ENCODE data around the gene ATP8A1. TPM values are rescaled to one million over a fixed set of nuclear protein-coding genes. Genes with fewer than 3 reads are reported as not detected.
"Not testable (repeated sequence)": the region's sequence is repeated elsewhere in the genome, so short reads cannot be mapped to it uniquely, and the experiment has no call there.

The ATP8A1 gene
- total RNA-seq, result 26.9 TPM

DNA sequence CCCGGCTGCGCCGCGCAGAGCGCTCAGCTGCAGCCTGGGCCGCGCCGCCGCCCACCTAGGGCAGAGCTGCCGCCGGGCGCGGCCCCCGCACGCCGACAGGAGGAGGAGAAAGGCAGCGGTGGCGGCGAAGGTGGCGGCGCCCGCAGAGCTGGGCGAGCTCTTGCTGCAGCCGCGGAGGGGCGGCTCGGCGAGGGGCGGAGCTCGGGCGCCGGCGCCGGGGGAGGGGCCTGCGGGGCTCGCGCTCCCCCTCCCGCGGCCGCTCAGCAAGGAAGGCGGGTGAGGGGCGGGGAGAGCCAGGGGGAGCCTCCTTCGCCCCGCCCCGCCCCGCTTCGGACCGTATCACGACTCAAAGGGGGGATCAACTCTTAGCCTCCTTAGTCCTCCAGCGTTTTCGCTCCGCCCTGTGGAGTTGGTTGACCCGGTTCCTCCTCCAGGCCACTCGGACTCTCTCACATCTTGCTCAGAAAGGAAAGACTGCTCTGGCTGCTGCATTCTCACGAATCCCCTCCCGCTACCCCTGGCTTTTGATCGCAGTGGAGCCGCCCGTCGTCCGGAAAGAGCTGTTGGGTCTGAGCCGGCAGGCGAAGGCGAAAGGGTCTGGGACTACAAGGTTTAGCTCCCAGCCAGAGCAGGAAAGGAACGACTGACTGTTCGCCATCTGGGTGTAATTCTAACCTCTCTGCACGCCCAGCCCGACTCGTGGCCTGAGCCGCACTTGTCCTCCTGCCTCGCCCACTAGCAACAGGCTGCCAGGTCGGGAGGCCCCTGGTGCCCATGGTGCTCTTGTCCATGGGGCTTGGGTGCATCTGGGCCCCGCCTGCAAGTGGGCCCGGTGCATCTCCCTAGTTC is at the start of gene ATP8A1:
Gene ATP8A1 (minus strand): TSS at position 162 of the 849 bp plus-strand sequence. CDS start 232 bp downstream, outside the sequence.
- peak; percentile 86 to 95 (median 95) for DNase-seq (ENCODE audit: low read depth in 2 of 3, low spot score in 2 of 3)

- DNase-seq (ENCODE audit: low read depth in 2 of 3, low spot score in 2 of 3), result no peak
These were observed 49.2 kb upstream of the ATP8A1 start for GRCh38 chr4:42706086-42706485.

GRCh38 chr4:42703813-42704212 is 46.9 kb upstream of the ATP8A1 start:
- no peak for DNase-seq (ENCODE audit: low read depth in 2 of 3, low spot score in 2 of 3)

GRCh38 chr4:42702895-42703294 is 46.0 kb upstream of the ATP8A1 start:
- no peak for DNase-seq (ENCODE audit: low read depth in 2 of 3, low spot score in 2 of 3)

DNA sequence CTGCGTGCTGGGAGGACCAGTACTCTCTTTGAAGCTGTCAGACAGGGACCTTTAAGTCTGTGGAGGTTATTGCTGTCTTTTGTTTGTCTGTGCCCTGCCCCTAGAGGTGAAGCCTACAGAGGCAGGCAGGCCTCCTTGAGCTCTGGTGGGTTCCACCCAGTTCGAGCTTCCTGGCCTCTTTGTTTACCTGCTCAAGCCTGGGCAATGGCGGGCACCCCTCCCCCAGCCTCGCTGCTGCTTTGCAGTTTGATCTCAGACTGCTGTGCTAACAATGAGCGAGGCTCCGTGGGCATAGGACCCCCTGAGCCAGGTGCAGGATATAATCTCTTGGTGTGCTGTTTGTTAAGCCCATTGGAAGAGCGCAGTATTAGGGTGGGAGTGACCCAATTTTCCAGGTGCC is 44.9 kb upstream of the ATP8A1 start:
- DNase-seq (ENCODE audit: low read depth in 2 of 3, low spot score in 2 of 3), result not testable (repeated sequence)

GRCh38 chr4:42690537-42690936 is 33.6 kb upstream of the ATP8A1 start:
- no peak for DNase-seq (ENCODE audit: low read depth in 2 of 3, low spot score in 2 of 3)

GRCh38 chr4:42683393-42683792 is 26.5 kb upstream of the ATP8A1 start:
- peak in 1 of 3 donors; percentile 52 for DNase-seq (ENCODE audit: low read depth in 2 of 3, low spot score in 2 of 3)

DNA sequence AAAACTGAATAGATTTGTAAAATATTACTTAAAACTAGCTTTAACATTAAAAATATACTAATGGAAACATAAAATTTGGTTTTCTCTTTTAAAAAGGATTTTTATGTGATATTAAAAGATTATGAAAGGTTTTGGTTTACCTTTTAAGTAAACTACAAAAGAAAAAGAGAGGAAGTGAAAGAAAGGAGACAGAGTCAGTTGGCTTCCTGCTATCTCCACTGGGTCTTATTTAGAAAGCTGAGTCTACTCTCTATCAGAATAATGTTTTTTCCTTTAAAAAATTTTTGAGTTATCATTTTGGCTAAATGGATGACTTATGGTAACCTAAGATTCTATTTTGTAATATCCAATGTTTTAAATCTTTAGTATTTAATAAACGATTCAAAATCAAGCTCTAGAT is 21.6 kb upstream of the ATP8A1 start:
- DNase-seq (ENCODE audit: low read depth in 2 of 3, low spot score in 2 of 3), result no peak

DNA sequence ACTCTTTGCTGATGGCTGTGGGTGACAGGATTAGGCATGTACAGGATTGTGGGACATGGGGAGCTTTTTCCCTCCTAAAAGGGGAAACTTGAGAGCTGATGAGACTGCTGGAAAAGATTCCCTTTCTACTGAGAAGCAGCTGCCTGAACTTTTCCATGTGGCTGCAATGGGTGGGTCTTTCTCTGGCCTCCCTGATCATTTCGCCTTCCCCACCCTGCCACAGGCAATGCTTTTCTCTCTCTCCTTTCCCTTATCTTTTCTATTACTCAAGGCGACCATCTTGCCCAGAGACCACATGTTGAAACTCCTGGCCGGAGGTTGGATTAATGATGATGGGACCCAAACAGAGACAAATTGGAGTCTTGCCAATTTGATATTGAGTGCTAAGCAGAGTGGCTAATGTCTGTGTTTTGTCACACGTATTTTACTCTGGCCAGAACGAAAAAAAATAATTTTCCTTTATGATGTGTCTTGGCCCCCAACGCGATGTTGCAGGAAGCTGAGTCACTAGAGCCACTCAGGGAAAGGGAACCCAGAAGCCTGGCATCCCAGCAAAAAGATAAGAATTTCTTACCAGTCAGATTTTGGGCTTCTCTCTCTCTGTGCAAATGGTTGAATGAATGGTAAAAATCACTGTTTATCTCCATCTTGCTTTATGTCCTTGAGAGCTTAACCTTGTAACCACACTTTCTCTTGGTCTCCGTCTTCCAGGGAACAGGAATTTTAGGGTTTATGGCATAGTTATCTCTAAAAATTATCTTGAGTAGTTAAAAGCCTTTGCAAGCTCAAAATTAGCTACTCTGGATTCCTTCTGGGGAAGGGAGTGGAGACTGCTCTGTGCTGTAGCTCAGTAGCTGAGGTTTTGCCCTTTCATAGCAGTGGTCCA is 19.4 kb upstream of the ATP8A1 start:
- peak in 2 of 3 donors; percentile 22 to 53 for DNase-seq (ENCODE audit: low read depth in 2 of 3, low spot score in 2 of 3)

DNA sequence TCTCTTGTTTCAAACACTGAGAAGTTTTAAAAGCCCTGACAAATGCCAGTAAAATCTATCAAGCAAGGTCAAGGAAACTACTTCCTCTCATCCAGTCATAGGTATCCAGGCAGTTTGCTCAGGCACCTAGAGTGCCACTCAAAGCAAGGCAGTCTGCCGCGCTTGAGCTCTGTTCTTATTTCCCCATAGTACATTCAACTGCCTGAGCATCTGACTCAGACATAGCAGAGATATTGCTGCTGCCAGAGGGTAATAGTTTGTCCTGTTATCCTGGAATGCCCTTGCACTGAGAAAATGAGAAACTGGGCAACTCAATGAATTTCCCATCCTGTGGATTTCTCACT is 16.1 kb upstream of the ATP8A1 start:
- DNase-seq (ENCODE audit: low read depth in 2 of 3, low spot score in 2 of 3), result peak in 1 of 3 donors; percentile 57

GRCh38 chr4:42672359-42673081 is 15.6 kb upstream of the ATP8A1 start:
- no peak for DNase-seq (ENCODE audit: low read depth in 2 of 3, low spot score in 2 of 3)

DNA sequence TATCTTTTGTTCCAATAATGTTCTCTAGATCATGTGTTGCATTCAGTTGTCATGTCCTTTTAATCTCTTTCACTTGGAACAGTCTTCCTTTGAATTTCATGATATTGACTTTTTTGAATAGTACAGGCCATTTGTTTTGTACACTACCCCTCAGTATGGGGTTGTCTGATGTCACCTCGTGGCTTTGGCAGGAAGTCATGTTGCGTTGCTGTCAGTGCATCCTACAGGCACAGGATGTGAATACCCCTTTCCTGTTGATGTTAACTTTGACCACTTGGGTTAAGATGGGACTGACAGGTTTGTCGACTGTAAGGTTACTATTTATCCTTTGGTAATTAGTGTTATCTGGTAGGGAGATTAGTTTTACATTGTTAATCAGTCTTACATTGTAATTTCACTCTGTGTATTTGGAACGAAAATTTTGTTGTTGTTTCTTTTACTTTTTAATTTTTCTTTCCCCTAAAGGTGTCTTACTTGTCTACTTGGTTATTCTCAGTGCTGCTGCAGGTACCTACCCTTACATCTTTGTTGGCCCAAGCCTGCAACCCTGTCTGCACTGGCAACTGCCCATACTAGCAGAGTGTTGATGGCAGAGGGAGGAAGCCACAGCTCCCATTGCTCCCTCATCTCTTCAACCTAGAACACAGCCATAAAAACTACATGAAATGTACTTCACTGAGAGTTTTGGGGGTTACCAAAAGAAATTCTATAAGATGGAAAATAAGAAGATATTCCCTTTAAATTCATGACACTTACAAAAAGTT is 14.7 kb upstream of the ATP8A1 start:
- DNase-seq (ENCODE audit: low read depth in 2 of 3, low spot score in 2 of 3), result peak; percentile 34 to 54 (median 51)

DNA sequence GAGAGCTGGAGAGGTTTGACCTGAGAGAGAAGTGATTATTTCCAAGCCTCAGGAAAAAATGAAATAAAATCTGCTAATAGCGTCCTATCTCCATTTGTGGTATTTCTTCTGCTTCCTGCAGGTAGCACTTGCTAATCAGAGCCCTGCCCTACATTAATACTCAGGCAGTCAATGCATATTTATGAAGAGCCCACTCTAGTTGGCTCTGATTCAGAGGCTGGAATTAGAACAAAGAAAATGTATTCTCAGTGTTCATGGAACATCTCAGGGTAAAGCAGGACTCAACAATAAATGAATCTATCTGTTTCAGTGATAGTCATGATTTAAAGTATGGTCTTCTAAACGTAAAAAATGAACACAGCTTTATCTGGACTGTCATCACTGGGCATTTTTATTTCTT is 1.4 kb upstream of the ATP8A1 start:
- no peak for DNase-seq (ENCODE audit: low read depth in 2 of 3, low spot score in 2 of 3)

DNA sequence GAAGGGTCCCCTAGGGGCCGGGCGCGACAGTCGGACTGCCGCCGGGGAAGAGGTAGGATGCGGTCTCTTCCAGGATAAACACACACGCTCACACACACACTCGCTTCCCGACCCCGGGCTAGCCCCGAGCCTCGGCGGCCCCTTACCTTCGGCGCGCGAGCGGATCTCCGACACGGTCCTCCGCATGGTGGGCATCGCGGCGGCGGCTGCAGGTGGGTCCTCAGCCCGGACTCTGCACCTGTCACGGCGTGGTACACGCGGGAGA is 294 bp downstream of the ATP8A1 start:
- DNase-seq (ENCODE audit: low read depth in 2 of 3, low spot score in 2 of 3), result peak in 1 of 3 donors; percentile 22

DNA sequence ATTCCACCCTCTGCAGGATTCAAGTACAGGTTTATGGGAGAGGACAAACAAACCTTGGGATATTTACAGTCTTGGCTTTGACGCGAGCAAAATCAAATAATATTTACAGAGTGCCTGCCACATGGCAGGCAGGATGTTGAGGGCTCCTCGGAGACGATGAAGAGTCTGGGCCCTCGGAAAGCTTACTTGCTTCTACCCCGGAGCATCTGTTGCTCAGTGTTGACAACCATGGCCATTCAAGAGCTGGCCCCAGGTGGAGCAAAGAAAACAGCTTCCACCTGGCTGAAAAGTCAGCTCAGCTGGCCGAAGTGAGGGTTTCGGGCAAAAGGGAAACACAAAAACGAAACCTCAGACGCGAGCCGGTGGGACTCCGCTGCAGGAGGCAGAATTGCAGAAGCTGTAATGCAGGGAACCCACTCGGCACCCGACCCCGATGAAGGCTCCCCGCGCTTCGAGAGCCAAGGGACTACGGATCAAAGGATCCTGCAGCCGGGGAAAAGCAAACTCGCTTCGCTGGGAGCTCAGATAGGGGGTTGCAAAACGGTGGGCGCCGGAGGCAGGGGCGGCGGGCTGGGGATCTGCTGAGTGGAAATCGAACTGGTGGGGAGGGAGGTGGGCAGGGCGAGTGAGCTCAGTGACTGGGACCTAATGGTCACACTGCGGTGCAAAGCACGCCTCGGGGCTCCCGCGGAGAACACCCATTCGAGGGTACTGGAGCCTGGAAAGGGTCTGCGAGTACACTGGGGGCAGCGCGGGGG is 805 bp downstream of the ATP8A1 start:
- DNase-seq (ENCODE audit: low read depth in 2 of 3, low spot score in 2 of 3), result peak in 2 of 3 donors; percentile 49 to 67

GRCh38 chr4:42655269-42655637 is 1.7 kb downstream of the ATP8A1 start:
- peak in 1 of 3 donors; percentile 32 for DNase-seq (ENCODE audit: low read depth in 2 of 3, low spot score in 2 of 3)

GRCh38 chr4:42654631-42655268 is 2.2 kb downstream of the ATP8A1 start:
- peak in 2 of 3 donors; percentile 35 to 46 for DNase-seq (ENCODE audit: low read depth in 2 of 3, low spot score in 2 of 3)

GRCh38 chr4:42653626-42654560 is 3.0 kb downstream of the ATP8A1 start:
- DNase-seq (ENCODE audit: low read depth in 2 of 3, low spot score in 2 of 3), result no peak
